GM23248 (cell line): Measurements from ENCODE around the gene LDB2.

Source experiments
- EZH2 ChIP-seq: fragments of 200-600 bp; sonication (generic); IDR thresholded peaks from 2 replicates; pipeline ENCODE4 v1.6.1; 2018; ENCODE audit warnings: antibody characterized with exemption, mild to moderate bottlenecking; ENCODE audit not compliant: insufficient read depth, poor library complexity, severe bottlenecking
- EZH2phosphoT487 ChIP-seq: fragments of 200-600 bp; sonication (generic); IDR thresholded peaks from 2 replicates; pipeline ENCODE4 v1.6.1; 2018; ENCODE audit warnings: antibody characterized with exemption, moderate library complexity, mild to moderate bottlenecking, low read depth; ENCODE audit not compliant: insufficient read depth

GRCh38 chr4:16814361-16814760, 84.1 kb downstream of the LDB2 start:
- TF ChIP-seq EZH2 (no peak), EZH2phosphoT487 (no peak)
